Loucy (cell line): ENCODE data around the gene DTNBP1.

ENCODE experiments used
- EZH2phosphoT487 ChIP-seq: fragments of 200-600 bp; IDR thresholded peaks from 2 replicates; pipeline ENCODE4 v1.6.1; 2018; ENCODE audit warnings: antibody characterized with exemption, mild to moderate bottlenecking, moderate library complexity, borderline replicate concordance
- TF ChIP-seq, protein P1 (sequence below): fragments of 200-600 bp; sonication (generic); conservative IDR thresholded peaks from 2 replicates; pipeline ENCODE4 v1.5.1; 2014; ENCODE audit warnings: mild to moderate bottlenecking, antibody characterized with exemption, low read length

DNA sequence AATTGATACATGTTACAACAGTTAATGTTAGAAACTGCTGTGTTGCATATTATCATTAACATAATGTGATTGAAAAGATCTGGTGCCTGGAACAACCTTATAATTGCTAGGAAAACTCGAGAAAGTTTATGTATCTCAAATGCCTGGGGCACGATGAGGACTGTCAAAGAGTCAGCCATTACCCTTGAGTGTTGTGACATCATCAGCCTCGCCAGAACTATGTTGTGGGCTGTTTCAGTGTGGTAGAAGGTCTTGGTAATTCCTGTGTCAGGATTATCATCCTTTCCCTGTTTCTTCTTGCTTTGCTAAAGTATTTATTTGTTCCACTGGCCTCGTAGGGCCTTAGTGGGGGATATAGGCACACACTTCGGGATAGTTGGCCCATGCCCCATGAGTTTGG lies 185.1 kb downstream of the DTNBP1 start:
- TF ChIP-seq, protein P1, sequence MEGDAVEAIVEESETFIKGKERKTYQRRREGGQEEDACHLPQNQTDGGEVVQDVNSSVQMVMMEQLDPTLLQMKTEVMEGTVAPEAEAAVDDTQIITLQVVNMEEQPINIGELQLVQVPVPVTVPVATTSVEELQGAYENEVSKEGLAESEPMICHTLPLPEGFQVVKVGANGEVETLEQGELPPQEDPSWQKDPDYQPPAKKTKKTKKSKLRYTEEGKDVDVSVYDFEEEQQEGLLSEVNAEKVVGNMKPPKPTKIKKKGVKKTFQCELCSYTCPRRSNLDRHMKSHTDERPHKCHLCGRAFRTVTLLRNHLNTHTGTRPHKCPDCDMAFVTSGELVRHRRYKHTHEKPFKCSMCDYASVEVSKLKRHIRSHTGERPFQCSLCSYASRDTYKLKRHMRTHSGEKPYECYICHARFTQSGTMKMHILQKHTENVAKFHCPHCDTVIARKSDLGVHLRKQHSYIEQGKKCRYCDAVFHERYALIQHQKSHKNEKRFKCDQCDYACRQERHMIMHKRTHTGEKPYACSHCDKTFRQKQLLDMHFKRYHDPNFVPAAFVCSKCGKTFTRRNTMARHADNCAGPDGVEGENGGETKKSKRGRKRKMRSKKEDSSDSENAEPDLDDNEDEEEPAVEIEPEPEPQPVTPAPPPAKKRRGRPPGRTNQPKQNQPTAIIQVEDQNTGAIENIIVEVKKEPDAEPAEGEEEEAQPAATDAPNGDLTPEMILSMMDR = no peak
- TF ChIP-seq EZH2phosphoT487 = no peak
